ENCODE measurements around the gene CYP2C19. TPM values are rescaled to one million over a fixed set of nuclear protein-coding genes. Genes with fewer than 3 reads are reported as not detected.
"Not testable (repeated sequence)": the region's sequence is repeated elsewhere in the genome, so short reads cannot be mapped to it uniquely, and the experiment has no call there.

Gene CYP2C19
- polyA plus RNA-seq, 1 experiment = not detected

DNA sequence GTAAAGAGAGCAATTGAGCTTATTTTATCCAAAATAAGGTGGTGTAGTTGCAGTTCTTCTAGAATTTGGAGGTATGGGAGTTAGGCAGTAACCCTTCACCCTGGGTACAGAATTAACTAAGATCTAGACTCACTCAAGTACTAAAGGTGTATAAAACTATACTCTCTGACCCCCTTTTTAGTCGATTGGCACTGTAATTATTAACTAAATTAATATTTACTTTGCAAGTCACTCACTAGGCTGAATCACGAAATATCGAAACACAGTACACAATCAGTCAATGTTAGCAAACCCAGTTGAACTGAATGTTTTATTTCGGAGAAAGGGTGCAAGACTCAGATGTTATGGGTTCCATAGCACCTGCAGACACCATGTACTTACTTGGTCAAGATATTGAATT is 14.6 kb upstream of the CYP2C19 start:
- DNase-seq (ENCODE audit: low read depth, low spot score) = no peak
- POLR2A ChIA-PET = no interaction called here
- no peaks in the 10 kb centered on the region for H3K27me3 ChIP-seq (ENCODE audit: control insufficient read depth, insufficient read depth, low read length)
- TF ChIP-seq, protein P1, sequence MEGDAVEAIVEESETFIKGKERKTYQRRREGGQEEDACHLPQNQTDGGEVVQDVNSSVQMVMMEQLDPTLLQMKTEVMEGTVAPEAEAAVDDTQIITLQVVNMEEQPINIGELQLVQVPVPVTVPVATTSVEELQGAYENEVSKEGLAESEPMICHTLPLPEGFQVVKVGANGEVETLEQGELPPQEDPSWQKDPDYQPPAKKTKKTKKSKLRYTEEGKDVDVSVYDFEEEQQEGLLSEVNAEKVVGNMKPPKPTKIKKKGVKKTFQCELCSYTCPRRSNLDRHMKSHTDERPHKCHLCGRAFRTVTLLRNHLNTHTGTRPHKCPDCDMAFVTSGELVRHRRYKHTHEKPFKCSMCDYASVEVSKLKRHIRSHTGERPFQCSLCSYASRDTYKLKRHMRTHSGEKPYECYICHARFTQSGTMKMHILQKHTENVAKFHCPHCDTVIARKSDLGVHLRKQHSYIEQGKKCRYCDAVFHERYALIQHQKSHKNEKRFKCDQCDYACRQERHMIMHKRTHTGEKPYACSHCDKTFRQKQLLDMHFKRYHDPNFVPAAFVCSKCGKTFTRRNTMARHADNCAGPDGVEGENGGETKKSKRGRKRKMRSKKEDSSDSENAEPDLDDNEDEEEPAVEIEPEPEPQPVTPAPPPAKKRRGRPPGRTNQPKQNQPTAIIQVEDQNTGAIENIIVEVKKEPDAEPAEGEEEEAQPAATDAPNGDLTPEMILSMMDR (IDR thresholded peaks at IDR 0.05; ENCODE audit: low read depth, low read length) = no peak
- no peak overlapping the region for H3K27ac ChIP-seq (ENCODE audit: low read depth, low read length)
- peaks cover 4% of the 10 kb centered on the region; the same call in 1 of the 2 replicates for H3K9me3 ChIP-seq (ENCODE audit: control insufficient read depth, insufficient read depth, low read length)
- CTCF ChIA-PET = no interaction called here
- H3K4me3 ChIP-seq (ENCODE audit: low read depth, low read length) = no peak overlapping the region

DNA sequence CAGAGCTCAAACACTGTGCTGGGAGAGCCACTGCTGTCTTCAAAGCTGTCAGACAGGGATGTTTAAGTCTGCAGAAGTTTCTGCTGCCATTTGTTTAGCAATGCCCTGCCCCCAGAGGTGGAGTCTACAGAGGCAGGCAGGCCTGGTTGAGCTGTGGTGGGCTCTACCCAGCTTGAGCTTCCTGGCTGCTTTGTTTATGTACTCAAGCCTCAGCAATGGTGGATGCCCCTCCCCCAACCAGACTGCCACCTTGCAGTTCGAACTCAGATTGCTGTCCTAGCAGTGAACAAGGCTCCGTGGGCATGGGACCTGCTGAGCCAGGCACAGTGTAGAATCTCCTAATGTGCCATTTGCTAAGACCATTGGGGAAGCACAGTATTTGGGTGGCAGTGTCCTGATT is 4.6 kb upstream of the CYP2C19 start:
- no peak for DNase-seq (ENCODE audit: low read depth, low spot score)
- ChIA-PET POLR2A (no interaction called here), CTCF (no interaction called here)
- H3K9me3 ChIP-seq (ENCODE audit: control insufficient read depth, insufficient read depth, low read length) = peaks cover 9% of the 10 kb centered on the region; the same call in 1 of the 2 replicates
- TF ChIP-seq, protein P1 (IDR thresholded peaks at IDR 0.05; ENCODE audit: low read depth, low read length) = no peak
- H3K27ac ChIP-seq (ENCODE audit: low read depth, low read length) = no peak overlapping the region
- no peaks in the 10 kb centered on the region for H3K27me3 ChIP-seq (ENCODE audit: control insufficient read depth, insufficient read depth, low read length)
- H3K4me3 ChIP-seq (ENCODE audit: low read depth, low read length) = no peak overlapping the region

DNA sequence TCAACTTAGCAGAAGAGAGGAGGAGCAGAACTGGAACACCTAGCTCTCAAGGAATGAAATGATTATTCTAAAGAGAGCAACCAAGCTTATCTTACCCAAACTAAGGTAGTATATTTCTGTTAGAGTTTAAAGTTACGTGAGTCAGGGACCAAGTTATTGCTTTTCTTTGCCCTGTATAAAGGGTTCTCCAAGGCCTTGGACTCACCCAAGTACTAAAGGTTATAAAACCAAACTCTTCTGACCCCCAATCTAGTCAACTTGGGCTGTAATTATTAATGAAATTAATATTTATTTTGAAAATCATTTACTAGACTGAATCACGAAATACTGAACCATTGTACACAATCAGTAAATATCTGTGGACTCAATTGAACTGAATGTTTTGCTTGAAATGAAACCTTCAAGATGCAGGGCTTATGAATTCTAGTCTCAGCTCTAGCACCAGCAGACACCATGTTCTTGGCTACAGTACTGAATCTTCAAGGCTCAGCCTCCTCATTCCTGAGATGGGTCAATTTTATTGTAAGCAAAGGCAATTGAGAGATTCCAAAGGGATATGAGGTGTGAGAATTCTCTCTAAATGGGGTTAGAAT is 1.8 kb upstream of the CYP2C19 start:
- Histone ChIP-seq H3K9me3 (ENCODE audit: control insufficient read depth, insufficient read depth, low read length) (peaks cover 9% of the 10 kb centered on the region; the same call in 1 of the 2 replicates), H3K27me3 (ENCODE audit: control insufficient read depth, insufficient read depth, low read length) (no peaks in the 10 kb centered on the region), H3K4me3 (ENCODE audit: low read depth, low read length) (no peak overlapping the region), H3K27ac (ENCODE audit: low read depth, low read length) (no peak overlapping the region)
- POLR2A ChIA-PET = no interaction called here
- TF ChIP-seq, protein P1 (IDR thresholded peaks at IDR 0.05; ENCODE audit: low read depth, low read length) = no peak
- no peak for DNase-seq (ENCODE audit: low read depth, low spot score)
- CTCF ChIA-PET = no interaction called here

DNA sequence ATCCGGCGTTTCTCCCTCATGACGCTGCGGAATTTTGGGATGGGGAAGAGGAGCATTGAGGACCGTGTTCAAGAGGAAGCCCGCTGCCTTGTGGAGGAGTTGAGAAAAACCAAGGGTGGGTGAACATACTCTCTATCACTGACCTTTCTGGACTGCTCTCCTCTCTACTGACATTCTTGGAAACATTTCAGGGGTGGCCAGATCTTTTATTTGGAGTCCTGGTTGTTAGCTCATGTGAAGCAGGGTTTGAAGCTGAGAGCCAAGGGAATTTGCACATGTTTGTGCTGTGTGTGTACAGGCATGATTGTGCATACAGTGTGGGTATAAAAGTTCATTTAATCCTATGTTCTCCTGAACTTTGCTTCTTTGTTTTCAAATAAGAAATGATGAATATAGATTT is 12.9 kb downstream of the CYP2C19 start:
- DNase-seq (ENCODE audit: low read depth, low spot score); CTCF ChIA-PET: not testable (repeated sequence)

DNA sequence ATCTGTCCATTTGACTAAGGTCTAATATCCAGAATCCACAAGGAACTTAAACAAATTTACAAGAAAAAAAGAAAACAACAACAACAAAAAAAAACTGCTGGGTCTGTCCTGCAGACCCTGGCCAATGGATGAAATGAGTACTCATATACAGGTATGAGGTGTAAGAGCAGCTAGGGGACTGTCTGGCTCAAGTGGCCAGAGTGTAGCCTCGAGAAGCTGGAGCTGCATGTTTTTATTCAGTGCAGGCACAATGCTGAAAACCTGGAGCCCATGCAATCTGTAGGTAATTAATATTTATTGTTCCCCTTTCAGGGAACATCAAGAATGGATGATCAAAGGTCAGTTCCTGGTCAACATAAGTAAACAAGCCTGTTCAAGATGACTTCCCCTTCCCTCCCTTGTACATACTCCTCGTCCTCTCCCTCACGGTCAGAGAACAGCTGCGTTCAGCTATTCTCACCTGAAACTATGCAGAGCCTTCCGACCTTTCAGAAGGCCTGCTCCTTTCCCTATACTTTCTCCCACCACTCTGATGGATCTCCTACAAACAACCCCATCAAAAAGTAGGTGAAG is 15.5 kb downstream of the CYP2C19 start:
- no peak for DNase-seq (ENCODE audit: low read depth, low spot score)
- H3K4me3 ChIP-seq (ENCODE audit: low read depth, low read length) = no peak overlapping the region
- H3K9me3 ChIP-seq (ENCODE audit: control insufficient read depth, insufficient read depth, low read length) = no peaks in the 10 kb centered on the region
- CTCF ChIA-PET = no interaction called here
- H3K27me3 ChIP-seq (ENCODE audit: control insufficient read depth, insufficient read depth, low read length) = no peaks in the 10 kb centered on the region
- no peak overlapping the region for H3K27ac ChIP-seq (ENCODE audit: low read depth, low read length)
- POLR2A ChIA-PET = no interaction called here
- TF ChIP-seq, protein P1 (IDR thresholded peaks at IDR 0.05; ENCODE audit: low read depth, low read length) = no peak

More for the DNA sequence above, 12.9 kb downstream of the CYP2C19 start:
- POLR2A ChIA-PET; H3K27me3 ChIP-seq (ENCODE audit: control insufficient read depth, insufficient read depth, low read length); H3K4me3 ChIP-seq (ENCODE audit: low read depth, low read length); H3K9me3 ChIP-seq (ENCODE audit: control insufficient read depth, insufficient read depth, low read length); H3K27ac ChIP-seq (ENCODE audit: low read depth, low read length): not testable (repeated sequence)
